Measurements from ENCODE around the gene SSMEM1. TPM values are rescaled to one million over a fixed set of nuclear protein-coding genes. Genes with fewer than 3 reads are reported as not detected.
A peak's percentile ranks its signal among the peaks of the same experiment; 100 is the strongest.

SSMEM1 gene
- total and polyA plus RNA-seq, 9 of the 15 experiments (the other 6 are each of a cell fraction or from before 2014, with no cell fraction given) = 0.10 to 0.28 (median 0.18) TPM; not detected in 4

GRCh38 chr7:130205084-130205947 is 2.3 kb upstream of the SSMEM1 start, which contains the start of gene TMEM209 (continued):
- TF ChIP-seq KLF1 (tag; IDR thresholded peaks at IDR 0.05) (peak; percentile 65; the same call in 1 of the 2 replicates), KLF16 (IDR thresholded peaks at IDR 0.05) (no peak), HMBOX1 (IDR thresholded peaks at IDR 0.05) (peak; percentile 92), FOXM1 (IDR thresholded peaks at IDR 0.05; ENCODE audit: low read depth) (peak; percentile 9; the same call in 1 of the 2 replicates), FOXM1 (CRISPR knock-in tag; IDR thresholded peaks at IDR 0.05; ENCODE audit: low read depth) (no peak), KDM4B (IDR thresholded peaks at IDR 0.05; ENCODE audit: borderline replicate concordance in 2 of 2, low read depth in 1 of 2) (no peak; a peak in 1 of 4 replicates), BMI1 (IDR thresholded peaks at IDR 0.05; ENCODE audit: low read length) (no peak), SMARCB1 (IDR thresholded peaks at IDR 0.05; ENCODE audit: insufficient read length, low read depth) (peak; percentile 13), NCOR1 (IDR thresholded peaks at IDR 0.05) (peak; percentile 61), FOXA1 (IDR thresholded peaks at IDR 0.05; ENCODE audit: borderline replicate concordance) (no peak), ZNF133 (CRISPR knock-in tag; IDR thresholded peaks at IDR 0.05) (no peak), HDAC2 (IDR thresholded peaks at IDR 0.05) (no peak; the same call in 1 of the 2 replicates), ZBTB33 (CRISPR knock-in tag; IDR thresholded peaks at IDR 0.05) (peak; percentile 46; the same call in 1 of the 2 replicates), POLR2H (tag; IDR thresholded peaks at IDR 0.05; ENCODE audit: low read depth) (peak; percentile 96), ZBTB8A (IDR thresholded peaks at IDR 0.05; ENCODE audit: partially characterized antibody) (no peak)
- TF ChIP-seq, protein P1, sequence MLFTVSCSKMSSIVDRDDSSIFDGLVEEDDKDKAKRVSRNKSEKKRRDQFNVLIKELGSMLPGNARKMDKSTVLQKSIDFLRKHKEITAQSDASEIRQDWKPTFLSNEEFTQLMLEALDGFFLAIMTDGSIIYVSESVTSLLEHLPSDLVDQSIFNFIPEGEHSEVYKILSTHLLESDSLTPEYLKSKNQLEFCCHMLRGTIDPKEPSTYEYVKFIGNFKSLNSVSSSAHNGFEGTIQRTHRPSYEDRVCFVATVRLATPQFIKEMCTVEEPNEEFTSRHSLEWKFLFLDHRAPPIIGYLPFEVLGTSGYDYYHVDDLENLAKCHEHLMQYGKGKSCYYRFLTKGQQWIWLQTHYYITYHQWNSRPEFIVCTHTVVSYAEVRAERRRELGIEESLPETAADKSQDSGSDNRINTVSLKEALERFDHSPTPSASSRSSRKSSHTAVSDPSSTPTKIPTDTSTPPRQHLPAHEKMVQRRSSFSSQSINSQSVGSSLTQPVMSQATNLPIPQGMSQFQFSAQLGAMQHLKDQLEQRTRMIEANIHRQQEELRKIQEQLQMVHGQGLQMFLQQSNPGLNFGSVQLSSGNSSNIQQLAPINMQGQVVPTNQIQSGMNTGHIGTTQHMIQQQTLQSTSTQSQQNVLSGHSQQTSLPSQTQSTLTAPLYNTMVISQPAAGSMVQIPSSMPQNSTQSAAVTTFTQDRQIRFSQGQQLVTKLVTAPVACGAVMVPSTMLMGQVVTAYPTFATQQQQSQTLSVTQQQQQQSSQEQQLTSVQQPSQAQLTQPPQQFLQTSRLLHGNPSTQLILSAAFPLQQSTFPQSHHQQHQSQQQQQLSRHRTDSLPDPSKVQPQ (CRISPR knock-in tag; IDR thresholded peaks at IDR 0.05; ENCODE audit: borderline replicate concordance) = no peak
- TF ChIP-seq, protein P2, sequence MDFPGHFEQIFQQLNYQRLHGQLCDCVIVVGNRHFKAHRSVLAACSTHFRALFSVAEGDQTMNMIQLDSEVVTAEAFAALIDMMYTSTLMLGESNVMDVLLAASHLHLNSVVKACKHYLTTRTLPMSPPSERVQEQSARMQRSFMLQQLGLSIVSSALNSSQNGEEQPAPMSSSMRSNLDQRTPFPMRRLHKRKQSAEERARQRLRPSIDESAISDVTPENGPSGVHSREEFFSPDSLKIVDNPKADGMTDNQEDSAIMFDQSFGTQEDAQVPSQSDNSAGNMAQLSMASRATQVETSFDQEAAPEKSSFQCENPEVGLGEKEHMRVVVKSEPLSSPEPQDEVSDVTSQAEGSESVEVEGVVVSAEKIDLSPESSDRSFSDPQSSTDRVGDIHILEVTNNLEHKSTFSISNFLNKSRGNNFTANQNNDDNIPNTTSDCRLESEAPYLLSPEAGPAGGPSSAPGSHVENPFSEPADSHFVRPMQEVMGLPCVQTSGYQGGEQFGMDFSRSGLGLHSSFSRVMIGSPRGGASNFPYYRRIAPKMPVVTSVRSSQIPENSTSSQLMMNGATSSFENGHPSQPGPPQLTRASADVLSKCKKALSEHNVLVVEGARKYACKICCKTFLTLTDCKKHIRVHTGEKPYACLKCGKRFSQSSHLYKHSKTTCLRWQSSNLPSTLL (IDR thresholded peaks at IDR 0.05) = 0 out of 2 replicates have a peak, but pooled peaks have one; percentile 23
- TF ChIP-seq, protein P3, sequence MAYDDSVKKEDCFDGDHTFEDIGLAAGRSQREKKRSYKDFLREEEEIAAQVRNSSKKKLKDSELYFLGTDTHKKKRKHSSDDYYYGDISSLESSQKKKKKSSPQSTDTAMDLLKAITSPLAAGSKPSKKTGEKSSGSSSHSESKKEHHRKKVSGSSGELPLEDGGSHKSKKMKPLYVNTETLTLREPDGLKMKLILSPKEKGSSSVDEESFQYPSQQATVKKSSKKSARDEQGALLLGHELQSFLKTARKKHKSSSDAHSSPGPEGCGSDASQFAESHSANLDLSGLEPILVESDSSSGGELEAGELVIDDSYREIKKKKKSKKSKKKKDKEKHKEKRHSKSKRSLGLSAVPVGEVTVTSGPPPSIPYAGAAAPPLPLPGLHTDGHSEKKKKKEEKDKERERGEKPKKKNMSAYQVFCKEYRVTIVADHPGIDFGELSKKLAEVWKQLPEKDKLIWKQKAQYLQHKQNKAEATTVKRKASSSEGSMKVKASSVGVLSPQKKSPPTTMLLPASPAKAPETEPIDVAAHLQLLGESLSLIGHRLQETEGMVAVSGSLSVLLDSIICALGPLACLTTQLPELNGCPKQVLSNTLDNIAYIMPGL (CRISPR knock-in tag; IDR thresholded peaks at IDR 0.05) = peak; percentile 69; the same call in 1 of the 2 replicates
